GM19397 (cell line): ENCODE data around the gene PALLD.

Experiments
- ATAC-seq: cut with Tn5 transposase; IDR thresholded peaks from one replicate; pipeline ENCODE4 v1.9.1; 2021; ENCODE audit warnings: mild to moderate bottlenecking, moderate library complexity; ENCODE audit not compliant: unreplicated experiment

PALLD gene

DNA sequence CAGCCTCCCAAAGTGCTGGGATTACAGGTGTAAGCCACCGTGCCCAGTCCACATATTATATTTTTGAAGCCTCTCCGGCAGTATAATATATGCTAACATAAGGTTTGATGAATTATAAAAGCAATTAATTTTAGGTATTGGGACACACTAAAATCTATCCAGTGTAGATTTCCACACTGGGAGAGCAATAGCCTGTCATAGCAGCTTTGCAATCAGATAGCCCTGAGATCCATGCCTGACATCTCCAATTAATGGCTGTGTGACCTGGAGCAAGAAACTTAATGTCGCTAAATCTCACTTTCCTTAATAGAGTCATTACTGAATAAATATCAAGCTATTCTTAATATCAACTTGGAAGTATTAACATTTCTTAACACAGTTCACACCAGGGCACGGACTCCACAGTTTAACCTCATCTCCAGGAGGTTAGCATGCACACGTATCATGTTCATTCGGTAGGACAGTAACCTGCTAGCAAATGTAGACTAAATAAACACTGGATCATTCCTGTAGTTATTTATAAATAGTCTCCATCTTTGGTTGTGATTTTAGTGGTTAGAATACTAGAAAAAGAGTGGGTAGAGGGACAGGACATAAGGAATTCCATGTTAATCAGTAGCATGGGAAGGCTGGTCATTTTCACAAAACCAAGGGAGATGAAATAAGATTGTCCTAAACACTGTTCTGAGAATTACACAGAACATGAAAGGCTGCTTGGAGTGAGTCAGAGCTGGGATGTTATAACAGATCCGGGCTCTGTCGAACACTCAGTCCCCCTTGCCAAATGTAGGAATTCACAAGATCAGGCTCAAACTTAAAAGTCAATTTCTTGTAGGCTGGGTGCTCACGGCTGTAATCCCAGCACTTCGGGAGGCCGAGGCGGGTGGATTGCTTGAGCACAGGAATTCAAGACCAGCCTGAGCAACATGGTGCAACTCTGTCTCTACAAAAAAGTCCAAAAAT lies 254.7 kb downstream of the PALLD start:
- no peak for ATAC-seq

- ATAC-seq: no peak
Measured at GRCh38 chr4:168755598-168756477, 259.0 kb downstream of the PALLD start.

GRCh38 chr4:168757500-168757899 lies 260.6 kb downstream of the PALLD start:
- ATAC-seq: no peak

GRCh38 chr4:168758351-168758876 lies 261.6 kb downstream of the PALLD start:
- no peak for ATAC-seq

DNA sequence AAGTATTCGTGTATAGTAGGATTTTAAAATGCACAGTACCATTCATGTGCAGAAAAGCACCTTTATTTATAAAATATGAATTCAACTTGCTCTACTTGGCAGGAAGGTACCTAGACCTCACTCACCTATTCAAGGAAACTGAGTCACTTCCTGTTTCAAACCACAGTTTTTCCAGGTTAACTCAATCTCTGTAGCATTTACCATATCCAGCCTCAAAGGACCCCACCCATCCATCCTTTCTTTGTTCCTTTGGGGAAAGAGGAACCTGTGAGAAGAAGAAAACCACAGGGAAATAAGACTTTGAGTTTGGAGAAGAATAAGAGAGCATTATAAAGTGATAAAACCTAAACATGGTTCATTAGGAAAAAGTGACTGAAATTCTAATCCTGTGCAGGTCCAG lies 262.5 kb downstream of the PALLD start:
- ATAC-seq: no peak

DNA sequence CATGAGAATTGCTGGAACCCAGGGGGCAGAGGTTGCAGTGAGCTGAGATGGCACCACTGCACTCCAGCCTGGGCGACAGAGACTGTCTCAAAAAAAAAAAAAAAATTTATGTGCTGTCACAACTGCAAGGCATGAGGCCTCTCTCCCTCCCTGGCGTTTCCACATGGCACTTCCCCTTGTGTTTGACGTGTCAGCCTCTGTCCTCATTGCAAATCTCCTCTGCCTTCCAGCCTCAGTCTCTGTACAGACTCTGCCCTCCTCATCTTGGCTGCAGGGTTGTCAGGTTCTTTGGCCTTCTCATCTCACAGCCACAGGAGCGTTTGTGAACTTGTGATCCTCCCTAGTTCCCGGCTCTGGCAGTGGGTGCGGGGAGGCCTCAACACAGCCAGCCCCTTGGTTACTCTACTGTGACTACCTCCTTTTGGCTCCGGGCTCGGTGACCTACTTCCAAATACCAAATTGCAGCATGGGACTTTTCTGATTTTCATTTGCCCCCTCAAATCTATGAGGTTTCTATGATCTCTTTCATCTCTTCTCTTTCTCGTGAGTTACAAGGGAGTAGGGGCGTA lies 263.2 kb downstream of the PALLD start:
- no peak for ATAC-seq

DNA sequence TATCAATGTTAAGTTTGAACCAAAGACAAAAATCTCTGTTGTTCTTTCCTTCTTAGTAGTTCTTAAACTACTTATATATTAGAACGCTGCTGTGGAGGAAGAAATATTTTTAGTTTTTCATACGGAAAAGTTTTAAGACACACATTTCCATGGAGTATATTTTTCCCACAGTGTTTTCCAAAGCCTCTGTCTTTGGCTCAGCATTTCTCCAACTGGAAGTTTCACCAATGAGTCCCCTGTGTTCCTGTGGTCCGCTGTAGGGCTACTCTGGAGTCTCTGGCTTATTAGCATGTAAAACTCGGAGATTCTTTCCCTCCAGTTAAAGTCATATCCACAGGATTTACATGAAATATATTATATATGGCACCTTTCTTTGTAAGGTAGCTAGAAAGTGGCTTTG lies 264.2 kb downstream of the PALLD start:
- ATAC-seq: no peak

DNA sequence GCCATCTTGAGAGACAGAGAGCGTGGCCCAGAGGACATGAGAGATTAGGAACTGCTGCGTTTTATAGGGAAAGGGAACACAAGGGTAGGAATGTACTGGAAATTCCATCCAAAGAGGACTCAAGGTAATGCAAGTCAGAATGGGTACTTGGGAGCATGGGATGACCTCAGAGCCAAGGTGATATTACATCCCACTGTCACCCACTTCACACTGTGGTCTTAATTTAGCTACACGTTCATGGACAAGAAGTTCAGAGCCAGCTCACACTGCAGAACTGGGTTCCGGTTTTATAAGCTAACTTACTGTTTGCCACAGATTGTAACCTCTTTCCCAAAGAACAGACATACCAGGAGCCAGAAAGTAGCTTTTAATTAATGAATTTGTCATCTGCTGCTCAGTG lies 268.5 kb downstream of the PALLD start:
- ATAC-seq: no peak

- no peak for ATAC-seq
Measured at GRCh38 chr4:168765726-168766125, 268.9 kb downstream of the PALLD start.

DNA sequence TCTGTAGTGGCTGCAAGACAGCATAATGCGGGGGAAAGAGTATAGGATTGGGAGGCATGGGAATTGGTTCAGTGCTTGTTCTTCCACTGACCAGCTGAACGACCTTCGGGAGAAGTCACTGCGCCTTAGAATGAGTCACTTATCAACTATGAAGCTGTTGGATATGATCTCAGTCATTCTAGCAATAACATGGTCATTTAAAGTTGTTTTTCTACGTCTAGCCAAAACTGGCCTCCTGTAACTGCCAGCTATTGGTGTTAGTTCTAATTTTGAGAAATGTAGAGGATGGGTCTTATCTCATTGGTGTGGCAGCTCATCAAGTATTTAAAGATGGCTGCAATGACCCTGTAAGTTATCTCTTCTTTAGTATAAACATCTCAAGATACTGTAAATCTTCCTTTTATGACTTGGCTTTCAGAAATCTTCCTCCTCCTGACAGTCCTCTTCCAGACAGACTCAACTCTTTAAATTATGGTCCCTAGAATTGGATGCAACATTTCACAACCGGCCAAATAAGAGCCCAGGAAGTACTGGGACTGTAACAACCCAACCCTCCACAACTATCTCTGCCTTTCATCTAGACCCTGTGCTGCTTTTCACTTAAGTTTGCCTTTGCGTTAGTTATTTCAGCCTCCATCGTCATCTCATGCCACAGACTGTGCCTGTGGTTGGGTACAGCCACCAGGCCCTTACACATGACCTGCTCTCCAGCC lies 269.9 kb downstream of the PALLD start:
- ATAC-seq: no peak

DNA sequence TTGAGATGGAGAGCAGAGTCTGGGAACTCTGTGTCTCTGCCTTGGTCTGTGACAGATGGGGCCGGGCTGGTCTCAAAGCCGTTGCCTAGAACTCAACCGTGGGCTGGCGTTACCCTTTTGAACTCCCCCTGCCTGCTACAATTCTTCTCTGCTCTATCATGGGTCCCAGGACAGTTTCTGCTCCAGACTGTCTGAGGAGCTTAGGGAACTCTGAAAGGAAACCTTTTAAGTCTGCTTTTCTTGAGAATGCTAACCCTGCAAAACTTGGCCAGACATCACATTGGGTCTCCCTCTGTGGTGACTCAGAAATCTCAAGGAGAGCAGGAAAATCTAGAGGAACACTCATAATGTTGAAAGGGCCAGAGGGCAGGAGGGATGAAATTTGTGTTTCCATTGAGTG lies 272.6 kb downstream of the PALLD start:
- ATAC-seq: no peak

DNA sequence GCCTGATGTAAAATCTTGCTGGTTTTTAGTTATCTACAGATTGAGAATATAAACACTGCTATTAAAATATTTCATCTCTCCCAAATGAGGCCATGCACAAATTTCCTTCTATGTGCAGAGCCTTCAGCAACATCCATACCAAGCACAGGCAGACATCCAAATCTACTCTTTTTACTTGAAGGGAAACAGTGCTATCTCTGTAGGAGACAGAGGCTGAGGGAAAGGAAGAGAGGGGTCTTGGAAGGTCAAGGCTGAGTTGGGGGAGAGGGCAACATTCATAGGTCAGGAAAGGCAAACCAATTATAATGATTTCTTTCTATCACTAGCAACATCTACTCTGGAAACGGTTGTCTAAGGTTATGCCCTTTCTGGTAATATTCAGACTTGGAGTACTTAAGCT lies 273.0 kb downstream of the PALLD start:
- no peak for ATAC-seq

- no peak for ATAC-seq
Measured at GRCh38 chr4:168771251-168771650, 274.4 kb downstream of the PALLD start.

- no peak for ATAC-seq
Measured at GRCh38 chr4:168773388-168774195, 276.7 kb downstream of the PALLD start.

GRCh38 chr4:168776382-168776781 lies 279.5 kb downstream of the PALLD start:
- ATAC-seq: no peak

GRCh38 chr4:168777277-168777965 lies 280.6 kb downstream of the PALLD start:
- ATAC-seq: no peak

DNA sequence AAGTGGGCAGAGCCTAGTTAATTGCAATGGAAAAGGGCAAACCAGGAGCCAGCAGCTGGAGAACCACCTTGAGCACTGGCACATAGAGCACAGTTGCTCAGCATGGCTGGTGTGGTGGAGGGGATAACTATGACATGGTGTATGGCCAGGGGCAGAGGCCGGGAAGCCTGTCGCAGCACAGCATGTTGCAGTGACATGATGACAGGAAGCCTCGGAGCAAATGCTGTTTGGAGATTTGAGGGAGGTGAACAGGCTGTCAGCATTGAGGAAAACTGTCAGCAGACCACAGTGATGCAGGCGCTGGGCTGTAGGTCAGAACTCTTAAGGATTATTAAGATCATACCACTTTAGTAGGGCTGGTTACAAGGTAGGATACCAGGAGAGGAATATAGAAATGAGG lies 284.5 kb downstream of the PALLD start:
- no peak for ATAC-seq

DNA sequence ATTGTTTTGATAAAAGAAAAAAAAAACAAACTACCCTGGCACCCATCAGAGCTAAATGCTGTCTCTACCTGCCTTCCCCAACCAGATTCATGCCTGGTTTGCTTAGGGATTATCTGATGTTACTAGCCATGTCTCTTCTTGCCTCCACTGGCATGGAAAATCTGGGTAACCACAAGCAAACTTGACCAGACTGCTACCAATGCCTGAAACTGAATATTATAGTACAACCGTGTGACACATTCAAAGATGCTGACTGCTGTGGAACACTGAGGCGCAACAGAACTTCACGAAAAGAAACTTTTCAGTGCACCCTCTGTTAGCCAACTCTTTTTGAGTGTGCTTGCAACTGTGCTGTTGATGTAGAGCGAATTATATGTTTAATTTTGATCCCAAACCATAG lies 285.1 kb downstream of the PALLD start:
- no peak for ATAC-seq

DNA sequence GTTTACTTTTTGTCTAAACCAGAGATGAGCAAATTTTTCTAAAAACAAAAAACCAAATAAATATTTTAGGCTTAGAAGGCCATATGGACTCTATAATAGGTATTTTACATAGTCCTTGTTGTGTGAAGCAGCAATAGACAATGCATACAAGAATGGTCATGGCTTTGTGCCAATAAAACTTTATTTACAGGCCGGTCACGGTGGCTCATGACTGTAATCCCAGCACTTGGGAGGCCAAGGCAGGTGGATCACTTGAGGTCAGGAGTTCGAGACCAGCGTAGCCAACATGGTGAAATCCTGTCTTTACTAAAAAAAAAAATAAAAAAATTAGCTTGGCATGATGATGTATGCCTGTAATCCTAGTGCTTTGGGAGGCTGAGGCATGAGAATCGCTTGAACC lies 285.6 kb downstream of the PALLD start:
- no peak for ATAC-seq
